Mesenchymal stem cell (in vitro differentiated cells and primary cell): ENCODE results near the gene HSD3B7.

Experiments
- DNase-seq: peaks from one replicate; pipeline ENCODE4 v3.0.0-alpha.2; 2013
- H2AFZ ChIP-seq: one replicate; pipeline ENCODE4 v1.6.1; 2013; ENCODE audit warnings: low read depth, mild to moderate bottlenecking, control low read depth, inconsistent platforms, low read length, moderate library complexity
- H2AK5ac ChIP-seq: 2 replicates; pipeline ENCODE4 v1.6.1; 2013; ENCODE audit warnings: low read length, moderate library complexity, mild to moderate bottlenecking, inconsistent platforms; ENCODE audit not compliant: severe bottlenecking
- H2BK120ac ChIP-seq: one replicate; pipeline ENCODE4 v1.6.1; 2013; ENCODE audit warnings: low read depth, mild to moderate bottlenecking, inconsistent platforms, low read length, moderate library complexity
- H2BK12ac ChIP-seq, 2 experiments: one replicate each; pipeline ENCODE4 v1.6.1; 2013; ENCODE audit warnings: inconsistent platforms in 2 of 2, low read length in 2 of 2, mild to moderate bottlenecking in 2 of 2, moderate library complexity in 2 of 2, control low read depth in 1 of 2
- H2BK15ac ChIP-seq: one replicate; pipeline ENCODE4 v1.6.1; 2013; ENCODE audit warnings: mild to moderate bottlenecking, low read depth, inconsistent platforms; ENCODE audit not compliant: poor library complexity, severe bottlenecking
- H2BK5ac ChIP-seq: 2 replicates; pipeline ENCODE4 v1.6.1; 2013; ENCODE audit warnings: low read depth, mild to moderate bottlenecking, low read length, control low read depth, inconsistent platforms; ENCODE audit not compliant: poor library complexity, severe bottlenecking
- H3K14ac ChIP-seq, 2 experiments: one replicate each; pipeline ENCODE4 v1.6.1; 2013; ENCODE audit warnings: inconsistent platforms in 2 of 2, low read length in 2 of 2, control low read depth in 1 of 2, mild to moderate bottlenecking in 1 of 2, moderate library complexity in 1 of 2
- H3K18ac ChIP-seq, 2 experiments: one replicate each; pipeline ENCODE4 v1.6.1; 2013; ENCODE audit warnings: inconsistent platforms in 2 of 2, low read length in 2 of 2, control low read depth in 1 of 2, low read depth in 1 of 2, mild to moderate bottlenecking in 1 of 2
- H3K23ac ChIP-seq, 2 experiments: one replicate each; pipeline ENCODE4 v1.6.1; 2013; ENCODE audit warnings: inconsistent platforms in 2 of 2, low read length in 2 of 2, mild to moderate bottlenecking in 2 of 2, moderate library complexity in 2 of 2, control low read depth in 1 of 2
- H3K27ac ChIP-seq: 2 replicates; pipeline ENCODE4 v1.5.1; 2013; ENCODE audit warnings: mild to moderate bottlenecking, moderate library complexity, low read length, control low read depth, inconsistent platforms; ENCODE audit not compliant: poor library complexity, severe bottlenecking
- H3K27me3 ChIP-seq, 2 experiments: 2 replicates each; pipeline versions ENCODE4 v1.6.1 to v1.7.0; 2013; ENCODE audit warnings: low read length in 2 of 2, mild to moderate bottlenecking in 2 of 2, moderate library complexity in 2 of 2, control low read depth in 1 of 2, inconsistent platforms in 1 of 2; ENCODE audit not compliant: control insufficient read depth in 1 of 2, insufficient read depth in 1 of 2
- H3K36me3 ChIP-seq, 2 experiments: 2 replicates each; pipeline versions ENCODE4 v1.6.1 to v1.7.0; 2013; ENCODE audit warnings: low read length in 2 of 2, control low read depth in 1 of 2, inconsistent platforms in 1 of 2, low read depth in 1 of 2, mild to moderate bottlenecking in 1 of 2; ENCODE audit not compliant: insufficient read depth in 2 of 2, control insufficient read depth in 1 of 2
- H3K4ac ChIP-seq, 2 experiments: one replicate each; pipeline ENCODE4 v1.6.1; 2013; ENCODE audit warnings: inconsistent platforms in 2 of 2, low read length in 2 of 2, mild to moderate bottlenecking in 2 of 2, moderate library complexity in 2 of 2, control low read depth in 1 of 2, low read depth in 1 of 2
- H3K4me1 ChIP-seq: 2 replicates; pipeline ENCODE4 v1.6.1; 2013; ENCODE audit warnings: low read depth, low read length, control low read depth; ENCODE audit not compliant: control insufficient read depth, insufficient read depth
- H3K4me2 ChIP-seq: 2 replicates; pipeline ENCODE4 v1.6.1; 2013; ENCODE audit warnings: low read length, mild to moderate bottlenecking, inconsistent platforms; ENCODE audit not compliant: poor library complexity, severe bottlenecking
- H3K4me3 ChIP-seq, 2 experiments: 2 replicates each; pipeline versions ENCODE4 v1.5.1 to v1.7.0; 2013; ENCODE audit warnings: low read length in 2 of 2, mild to moderate bottlenecking in 2 of 2, control low read depth in 1 of 2, low read depth in 1 of 2; ENCODE audit not compliant: insufficient read depth in 1 of 2
- H3K79me1 ChIP-seq: replicated peaks from 2 replicates; pipeline ENCODE4 v1.6.1; 2013; ENCODE audit warnings: mild to moderate bottlenecking, control low read depth, low read length, inconsistent platforms; ENCODE audit not compliant: poor library complexity, severe bottlenecking
- H3K9ac ChIP-seq: 2 replicates; pipeline ENCODE4 v1.7.0; 2013; ENCODE audit warnings: mild to moderate bottlenecking, low read length, moderate library complexity
- H3K9me3 ChIP-seq: 2 replicates; pipeline ENCODE4 v1.7.0; 2013; ENCODE audit warnings: mild to moderate bottlenecking, low read length; ENCODE audit not compliant: control insufficient read depth
- H4K8ac ChIP-seq: one replicate; pipeline ENCODE4 v1.6.1; 2013; ENCODE audit warnings: inconsistent platforms, mild to moderate bottlenecking, low read length, moderate library complexity
- H4K91ac ChIP-seq: one replicate; pipeline ENCODE4 v1.6.1; 2013; ENCODE audit warnings: mild to moderate bottlenecking, low read length, inconsistent platforms
- WGBS: methylation state at CpG from one replicate; pipeline ENCODE4 v1.1.7; 2013; ENCODE audit warnings: mixed read lengths; 5-methylcytosine and 5-hydroxymethylcytosine counted together

The HSD3B7 gene

DNA sequence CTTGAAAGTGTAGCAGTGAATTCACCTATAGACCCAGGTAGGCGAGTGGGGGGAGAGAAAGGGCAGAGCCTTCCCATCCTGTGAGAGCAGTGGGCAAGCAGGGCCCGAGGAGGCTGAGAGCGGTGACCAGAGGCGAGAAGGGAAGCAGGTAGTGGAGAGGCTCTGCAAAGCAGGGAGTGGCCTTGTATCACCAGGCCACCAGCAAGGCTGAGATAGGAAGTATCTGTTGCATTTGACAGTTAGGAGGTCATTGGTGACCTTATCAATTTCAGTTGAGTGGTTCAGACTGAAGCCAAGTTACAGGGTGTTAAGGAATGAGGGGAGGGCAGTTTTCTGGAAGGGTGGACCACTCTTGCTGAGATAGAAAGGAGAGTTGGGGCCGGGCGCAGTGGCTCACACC, 10.7 kb upstream of the HSD3B7 start:
- peaks cover 8% of the 10 kb centered on the region for H3K4me1 ChIP-seq
- no peaks in the 10 kb centered on the region for H3K27me3 ChIP-seq
- no peak overlapping the region for H3K4ac ChIP-seq
- H2AK5ac ChIP-seq, result no peak overlapping the region
- H3K4me3 ChIP-seq, result no peak overlapping the region
- H3K4me2 ChIP-seq, result no peak overlapping the region
- H4K8ac ChIP-seq, result no peak overlapping the region
- H3K18ac ChIP-seq, result no peak overlapping the region
- DNase-seq, result no peak
- peaks cover 86 to 92% of the 10 kb centered on the region in 2 experiments for H3K36me3 ChIP-seq
- no peak overlapping the region for H2BK120ac ChIP-seq
- H3K27ac ChIP-seq, result no peak overlapping the region
- H3K23ac ChIP-seq, result no peak overlapping the region
- H2BK5ac ChIP-seq, result no peak overlapping the region
- H3K14ac ChIP-seq, result no peak overlapping the region
- H4K91ac ChIP-seq, result no peak overlapping the region
- no peak overlapping the region for H3K9ac ChIP-seq
- no peak overlapping the region for H2AFZ ChIP-seq
- H2BK12ac ChIP-seq, result no peak overlapping the region
- no peaks in the 10 kb centered on the region for H3K9me3 ChIP-seq
- WGBS, result 93% methylated on average over 6 of the region's 6 CpGs
- H2BK15ac ChIP-seq, result no peak overlapping the region
- peaks cover 44% of the 10 kb centered on the region for H3K79me1 ChIP-seq

DNA sequence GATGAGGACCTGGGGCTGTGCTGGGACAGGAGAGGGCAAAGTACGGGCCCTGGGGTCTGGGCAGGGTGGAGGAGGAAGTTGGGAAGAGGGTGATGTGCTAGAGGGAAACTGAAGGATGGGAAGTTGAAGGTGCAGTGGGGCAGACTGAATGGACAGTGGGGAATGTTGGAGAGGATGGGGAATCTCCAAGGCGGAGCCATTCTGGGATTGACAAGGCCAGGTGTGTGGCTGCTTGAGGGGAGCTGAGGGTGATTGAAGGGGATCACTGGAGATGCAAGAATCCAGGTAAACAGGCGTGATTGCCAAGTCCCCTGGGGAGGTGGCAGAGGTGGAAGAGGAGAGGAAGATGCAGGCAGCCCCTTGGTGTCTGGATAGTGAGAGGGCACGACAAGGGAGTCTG, 8.5 kb upstream of the HSD3B7 start:
- no peak overlapping the region for H2BK12ac ChIP-seq
- no peak for DNase-seq

DNA sequence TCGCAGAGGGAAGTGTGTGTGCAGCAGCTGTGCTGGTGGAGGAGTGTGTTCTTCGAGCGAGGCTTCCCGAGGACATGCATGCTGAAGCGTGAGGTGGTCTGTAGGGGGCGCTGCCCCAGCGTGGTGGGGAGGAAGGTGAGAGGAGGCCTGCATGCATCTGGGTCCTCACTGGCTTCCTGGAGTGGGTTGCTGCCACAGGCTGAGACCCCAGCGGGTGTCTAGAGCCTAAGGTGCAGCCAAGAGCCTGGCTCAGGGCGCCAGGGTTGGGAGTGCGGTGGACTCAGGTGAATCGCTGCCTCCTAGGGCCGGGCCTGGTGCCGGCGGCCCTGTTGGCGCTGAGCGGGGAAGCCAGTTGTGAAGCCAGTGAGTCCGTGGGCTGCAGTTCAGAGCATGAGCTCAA, 7.5 kb upstream of the HSD3B7 start:
- Histone ChIP-seq H3K27ac (no peak overlapping the region), H3K27me3 (no peaks in the 10 kb centered on the region), H3K4me3 (no peak overlapping the region), H2AFZ (no peak overlapping the region), H2BK120ac (no peak overlapping the region), H2BK15ac (no peak overlapping the region), H3K4ac (no peak overlapping the region), H3K36me3 (peaks cover 81 to 97% of the 10 kb centered on the region in 2 experiments), H4K91ac (no peak overlapping the region), H3K4me1 (peaks cover 8% of the 10 kb centered on the region), H3K79me1 (peaks cover 40% of the 10 kb centered on the region), H3K18ac (no peak overlapping the region), H3K14ac (no peak overlapping the region), H3K9ac (no peak overlapping the region), H2AK5ac (no peak overlapping the region), H3K9me3 (no peaks in the 10 kb centered on the region), H3K4me2 (no peak overlapping the region), H2BK12ac (no peak overlapping the region), H2BK5ac (no peak overlapping the region), H4K8ac (no peak overlapping the region), H3K23ac (no peak overlapping the region)
- WGBS, result 84% methylated on average over 17 of the region's 17 CpGs
- DNase-seq, result no peak

More for the DNA sequence above, 8.5 kb upstream of the HSD3B7 start:
- Histone ChIP-seq H3K9ac (no peak overlapping the region), H3K27me3 (no peaks in the 10 kb centered on the region), H3K18ac (no peak overlapping the region), H3K4me2 (no peak overlapping the region), H3K36me3 (peaks cover 86 to 95% of the 10 kb centered on the region in 2 experiments), H3K9me3 (no peaks in the 10 kb centered on the region), H4K8ac (no peak overlapping the region), H3K4me1 (peaks cover 8% of the 10 kb centered on the region), H2BK15ac (no peak overlapping the region), H3K4me3 (no peak overlapping the region), H3K4ac (no peak overlapping the region), H3K27ac (no peak overlapping the region), H2BK5ac (no peak overlapping the region), H4K91ac (no peak overlapping the region), H3K79me1 (peaks cover 40% of the 10 kb centered on the region), H2BK120ac (no peak overlapping the region), H2AFZ (no peak overlapping the region), H3K14ac (no peak overlapping the region), H3K23ac (no peak overlapping the region), H2AK5ac (no peak overlapping the region)
- WGBS, result 98% methylated on average over 4 of the region's 4 CpGs

DNA sequence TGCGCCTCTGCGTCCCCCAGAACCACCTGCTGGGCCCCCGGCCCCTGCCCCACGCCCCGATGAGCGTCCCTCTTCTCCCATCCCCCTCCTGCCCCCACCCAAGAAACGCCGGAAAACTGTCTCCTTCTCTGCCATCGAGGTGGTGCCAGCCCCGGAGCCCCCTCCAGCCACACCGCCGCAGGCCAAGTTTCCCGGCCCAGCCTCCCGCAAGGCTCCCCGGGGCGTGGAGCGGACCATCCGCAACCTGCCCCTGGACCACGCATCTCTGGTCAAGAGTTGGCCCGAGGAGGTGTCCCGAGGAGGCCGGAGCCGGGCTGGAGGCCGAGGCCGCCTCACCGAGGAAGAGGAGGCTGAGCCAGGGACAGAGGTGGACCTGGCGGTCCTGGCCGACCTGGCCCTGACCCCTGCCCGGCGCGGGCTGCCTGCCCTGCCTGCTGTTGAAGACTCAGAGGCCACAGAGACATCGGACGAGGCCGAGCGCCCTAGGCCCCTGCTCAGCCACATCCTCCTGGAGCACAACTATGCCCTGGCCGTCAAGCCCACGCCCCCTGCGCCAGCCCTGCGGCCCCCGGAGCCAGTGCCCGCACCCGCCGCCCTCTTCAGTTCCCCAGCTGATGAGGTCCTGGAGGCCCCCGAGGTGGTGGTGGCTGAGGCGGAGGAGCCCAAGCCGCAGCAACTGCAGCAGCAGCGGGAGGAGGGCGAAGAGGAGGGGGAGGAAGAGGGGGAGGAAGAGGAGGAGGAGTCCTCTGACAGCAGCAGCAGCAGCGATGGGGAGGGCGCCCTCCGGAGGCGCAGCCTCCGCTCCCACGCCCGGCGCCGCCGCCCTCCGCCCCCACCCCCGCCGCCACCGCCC, 5.6 kb upstream of the HSD3B7 start:
- H3K4me3 ChIP-seq, result no peak overlapping the region
- H3K18ac ChIP-seq, result no peak overlapping the region
- no peak overlapping the region for H4K91ac ChIP-seq
- no peak overlapping the region for H2BK12ac ChIP-seq
- H3K79me1 ChIP-seq, result peaks cover 31% of the 10 kb centered on the region
- 95% methylated on average over 59 of the region's 62 CpGs for WGBS
- DNase-seq, result no peak
- H3K27ac ChIP-seq, result no peak overlapping the region
- no peaks in the 10 kb centered on the region for H3K9me3 ChIP-seq
- H2BK5ac ChIP-seq, result no peak overlapping the region
- H3K23ac ChIP-seq, result no peak overlapping the region
- H3K4me2 ChIP-seq, result no peak overlapping the region
- H3K4ac ChIP-seq, result no peak overlapping the region
- peaks cover 75 to 98% of the 10 kb centered on the region in 2 experiments for H3K36me3 ChIP-seq
- peaks cover 8% of the 10 kb centered on the region for H3K4me1 ChIP-seq
- no peak overlapping the region for H2BK120ac ChIP-seq
- H3K14ac ChIP-seq, result no peak overlapping the region
- no peaks in the 10 kb centered on the region for H3K27me3 ChIP-seq
- H2BK15ac ChIP-seq, result no peak overlapping the region
- no peak overlapping the region for H4K8ac ChIP-seq
- H3K9ac ChIP-seq, result no peak overlapping the region
- no peak overlapping the region for H2AFZ ChIP-seq
- no peak overlapping the region for H2AK5ac ChIP-seq
